Stimulated activated CD8-positive, alpha-beta memory T cell treated with anti-CD3 and anti-CD28 coated beads, Interleukin-7, amount 100 ng/mL, for 48 hours (primary cell): Measurements from ENCODE around the gene MEIOB.
"Not testable (repeated sequence)": the region's sequence is repeated elsewhere in the genome, so short reads cannot be mapped to it uniquely, and the experiment has no call there.

Experiments used
- DNase-seq, 2 donors: peaks; one replicate each; pipeline ENCODE4 v3.0.0-alpha.2; 2020; ENCODE audit warnings: low read depth in 1 of 2; ENCODE audit errors: extremely low read depth in 1 of 2

MEIOB gene

DNA sequence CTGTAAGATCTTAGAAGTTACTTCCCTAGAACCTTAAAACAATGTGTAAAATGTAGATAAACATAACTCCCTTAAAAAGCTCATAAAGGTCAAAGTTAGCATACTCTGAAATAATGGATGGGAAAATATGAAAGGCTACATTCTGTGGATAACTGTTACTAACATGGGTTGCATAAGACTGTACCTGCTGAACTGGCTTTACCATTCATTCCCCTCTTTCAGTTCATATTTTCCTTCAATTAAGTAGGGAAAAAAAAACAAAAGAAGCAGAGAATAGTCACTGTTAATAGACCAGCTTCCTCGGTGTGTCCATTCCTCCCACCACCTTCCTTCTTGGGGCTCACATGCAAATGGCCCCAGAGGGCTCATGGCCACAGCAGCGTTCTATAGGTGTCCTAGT is 7.5 kb upstream of the MEIOB start:
- DNase-seq: no peak

DNA sequence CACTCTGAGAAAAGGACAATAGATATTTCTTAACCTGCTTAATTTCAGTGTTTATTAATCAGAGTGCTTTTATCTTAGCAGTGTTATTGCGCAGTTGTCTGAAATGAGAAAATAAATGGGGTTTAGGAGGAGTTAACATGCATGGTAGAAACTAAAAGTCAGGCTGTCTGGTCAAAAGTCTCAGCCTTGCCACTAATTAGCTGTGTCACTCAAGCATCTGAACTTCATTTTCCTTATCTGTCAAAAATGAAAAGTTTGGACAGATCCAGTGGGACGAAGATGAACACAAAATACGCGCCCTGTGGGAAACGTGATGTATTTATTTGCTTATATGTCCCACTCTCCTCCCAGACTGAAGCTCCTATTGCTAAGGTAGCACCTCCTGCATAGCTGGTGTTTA is 6.3 kb upstream of the MEIOB start:
- DNase-seq: no peak

DNA sequence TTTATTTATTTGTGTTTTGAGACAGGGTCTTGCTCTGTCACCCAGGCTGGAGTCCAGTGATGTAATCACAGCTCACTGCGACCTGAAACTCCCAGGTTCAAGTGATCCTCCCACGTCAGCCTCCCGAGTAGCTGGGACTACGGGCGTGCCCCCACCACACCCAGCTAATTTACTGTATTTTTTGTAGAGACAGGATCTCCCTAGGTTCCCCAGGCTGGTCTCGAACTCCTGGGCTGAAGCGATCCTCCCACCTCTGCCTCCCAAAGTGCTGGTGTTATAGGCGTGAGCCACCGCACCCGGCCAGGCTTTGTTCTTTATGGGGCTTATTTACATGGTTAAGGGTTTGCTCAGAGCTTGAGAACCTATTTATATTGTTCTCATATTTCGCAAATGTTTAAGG is 5.8 kb upstream of the MEIOB start:
- DNase-seq: no peak

DNA sequence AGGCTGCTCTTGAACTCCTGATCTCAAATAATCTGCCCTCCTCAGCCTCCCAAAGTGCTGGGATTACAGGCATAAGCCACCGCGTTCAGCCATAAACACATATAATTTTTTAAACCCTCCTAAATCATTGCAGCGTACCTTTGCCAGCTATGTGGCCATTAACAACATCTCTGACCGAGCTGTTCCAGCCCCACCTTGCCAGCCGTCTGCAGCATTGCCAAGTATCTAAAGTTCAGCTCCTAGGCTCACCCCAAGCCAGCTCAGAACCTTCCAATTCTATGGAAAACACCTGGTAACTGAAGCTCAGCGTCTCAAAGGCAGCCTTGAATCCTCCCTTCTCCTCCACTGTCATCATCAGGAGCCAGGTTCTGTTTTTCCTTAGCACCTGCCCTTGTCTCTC is 5.1 kb upstream of the MEIOB start:
- no peak for DNase-seq

DNA sequence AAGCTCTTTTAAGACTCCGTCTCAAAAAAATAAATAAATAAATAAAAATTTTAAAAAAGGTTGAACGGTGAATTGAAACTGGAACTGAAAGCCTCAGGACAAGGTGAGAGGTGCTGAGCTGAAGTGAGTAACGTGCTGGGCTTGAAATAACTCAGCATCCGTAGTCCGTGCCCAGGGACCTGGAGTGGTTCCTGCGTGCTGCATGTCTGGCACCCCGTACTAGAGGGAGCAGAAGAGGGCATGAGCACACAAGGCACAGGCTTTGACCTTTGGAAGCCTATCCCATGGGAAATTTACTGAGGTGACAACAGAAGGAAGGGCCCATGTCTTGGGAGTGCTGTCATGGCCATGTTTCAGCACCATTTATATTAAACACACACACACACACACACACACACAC is 4.5 kb upstream of the MEIOB start:
- no peak for DNase-seq

DNA sequence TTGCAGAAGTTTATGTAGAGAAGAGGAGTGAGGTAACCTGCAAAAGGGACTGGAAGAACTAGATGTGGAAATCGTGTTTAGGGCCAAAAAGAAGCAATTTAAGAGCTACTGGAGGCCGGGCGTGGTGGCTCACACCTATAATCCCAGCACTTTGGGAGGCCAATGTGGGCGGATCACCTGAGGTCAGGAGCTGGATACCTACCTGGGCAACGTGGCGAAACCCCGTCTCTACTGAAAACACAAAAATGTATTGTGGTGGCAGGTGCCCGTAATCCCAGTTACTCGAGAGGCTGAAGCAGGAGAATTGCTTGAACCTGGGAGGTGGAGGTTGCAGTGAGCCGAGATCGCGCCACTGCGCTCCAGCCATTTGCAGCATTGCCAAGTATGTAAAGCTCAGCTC is 4.1 kb upstream of the MEIOB start:
- DNase-seq: not testable (repeated sequence)

DNA sequence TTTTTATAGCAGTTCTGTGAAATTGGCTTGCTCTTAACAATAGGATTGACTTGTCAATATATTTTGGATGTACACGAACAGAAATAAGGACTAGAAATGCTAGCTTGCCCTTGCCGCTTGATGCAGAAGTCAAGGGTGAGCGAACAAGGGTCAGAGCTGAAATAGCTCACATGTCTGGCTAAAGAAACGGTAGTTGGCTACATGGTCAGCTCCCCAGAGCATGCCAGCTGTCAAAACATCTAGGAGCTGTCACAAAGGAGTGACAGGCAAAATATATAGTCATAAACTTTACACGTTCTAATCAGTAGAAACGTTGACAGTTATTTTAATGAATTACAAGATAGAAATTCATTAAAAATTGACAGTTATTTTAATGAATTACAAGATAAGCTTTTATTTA is 2.9 kb upstream of the MEIOB start:
- no peak for DNase-seq

DNA sequence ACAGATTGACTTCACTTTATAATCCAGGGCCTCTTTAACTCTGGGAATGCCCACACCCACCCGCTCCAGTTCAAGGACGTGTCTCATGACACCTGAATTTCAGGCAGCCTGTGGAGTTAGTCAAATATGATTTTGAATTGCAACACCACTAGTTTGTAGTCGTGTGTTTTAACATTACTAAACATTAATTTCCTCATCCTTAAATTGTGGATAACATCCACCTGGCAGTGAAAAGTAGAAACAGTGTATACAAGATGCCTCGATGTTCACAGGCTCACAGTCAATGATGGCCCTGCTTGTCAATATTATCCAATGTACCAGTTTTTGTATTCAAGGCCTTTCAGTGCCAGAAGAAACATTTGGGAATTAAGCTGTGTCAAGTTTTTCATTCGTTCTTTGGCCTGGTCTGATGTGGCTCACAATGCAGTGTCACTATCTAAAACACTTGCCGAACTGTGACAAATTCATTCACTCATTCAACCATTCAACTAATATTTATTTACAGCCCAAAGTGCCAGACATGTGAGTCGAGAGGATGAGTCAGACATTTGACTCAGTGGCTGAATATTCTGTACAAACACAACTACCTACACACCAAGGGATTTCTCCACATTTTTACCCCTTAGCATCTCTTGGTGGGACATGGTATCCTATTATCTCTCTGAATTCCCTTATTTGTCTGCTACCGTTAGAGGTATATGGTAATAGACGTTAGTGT is 1.4 kb downstream of the MEIOB start:
- DNase-seq: no peak

DNA sequence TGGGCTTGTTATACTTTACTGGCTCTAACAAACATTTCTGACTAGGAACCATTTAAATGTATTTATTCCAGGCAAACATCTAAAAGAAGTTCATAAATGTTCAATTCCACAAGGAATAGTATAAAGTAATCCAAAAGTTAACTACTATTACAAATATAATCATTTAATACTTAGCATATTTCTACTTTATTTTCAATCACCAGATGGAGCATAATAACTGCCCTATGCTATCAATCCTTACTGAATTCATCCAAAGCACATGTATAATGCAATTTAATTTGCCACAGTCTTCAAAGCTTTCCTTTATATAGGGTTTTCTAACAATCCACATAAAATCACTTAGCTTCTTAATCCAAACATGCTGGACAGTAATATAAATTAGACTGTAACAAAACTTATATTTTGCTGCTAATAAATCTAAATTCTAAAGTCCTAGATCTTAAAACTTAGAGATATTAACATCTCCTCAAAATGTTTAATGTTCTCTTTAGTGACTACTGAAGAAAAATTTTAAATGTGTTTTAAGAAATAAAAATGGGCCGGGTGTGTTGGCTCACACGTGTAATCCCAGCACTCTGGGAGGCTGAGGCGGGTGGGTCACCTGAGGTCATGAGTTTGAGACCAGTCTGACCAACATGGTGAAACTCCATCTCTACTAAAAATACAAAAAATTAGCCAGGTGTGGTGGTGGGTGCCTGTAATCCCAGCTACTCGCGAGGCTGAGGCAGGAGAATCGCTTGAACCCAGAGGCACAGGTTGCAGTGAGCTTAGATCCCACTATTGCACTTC is 5.9 kb downstream of the MEIOB start:
- no peak for DNase-seq

DNA sequence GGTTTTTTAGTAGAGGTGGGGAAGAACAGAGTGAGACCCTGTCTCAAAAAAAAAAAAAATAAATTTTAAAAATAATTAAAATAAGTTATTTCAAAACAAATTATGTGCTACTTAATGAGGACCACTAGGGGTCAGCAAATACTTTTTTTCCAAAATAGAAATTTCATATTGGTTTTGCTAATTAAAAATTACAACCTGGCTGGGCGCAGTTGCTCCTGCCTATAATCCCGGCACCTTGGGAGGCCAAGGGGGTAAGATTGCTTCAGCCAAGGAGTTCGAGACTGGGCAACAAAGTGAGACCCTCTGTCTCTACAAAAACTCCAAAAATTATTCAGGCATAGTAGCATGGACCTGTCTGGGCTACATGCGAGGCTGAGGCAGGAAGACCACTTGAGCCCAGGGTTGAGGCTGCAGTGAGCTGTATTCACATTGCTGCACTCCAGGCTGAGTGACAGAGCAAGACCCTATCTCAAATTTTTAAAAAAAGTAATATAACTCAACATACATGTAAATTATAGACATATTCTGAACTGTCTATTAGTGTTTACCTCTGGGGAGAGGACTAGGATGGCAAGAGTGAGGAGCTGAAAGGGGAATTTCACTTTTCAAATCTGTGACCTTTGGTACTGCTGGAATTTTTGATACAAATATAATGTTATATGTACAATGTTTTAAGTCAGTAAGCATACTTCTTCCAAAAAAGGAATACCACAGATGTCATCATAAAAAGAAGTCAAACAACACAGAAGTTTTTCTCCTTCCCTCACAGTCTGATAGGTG is 8.1 kb downstream of the MEIOB start:
- no peak for DNase-seq

DNA sequence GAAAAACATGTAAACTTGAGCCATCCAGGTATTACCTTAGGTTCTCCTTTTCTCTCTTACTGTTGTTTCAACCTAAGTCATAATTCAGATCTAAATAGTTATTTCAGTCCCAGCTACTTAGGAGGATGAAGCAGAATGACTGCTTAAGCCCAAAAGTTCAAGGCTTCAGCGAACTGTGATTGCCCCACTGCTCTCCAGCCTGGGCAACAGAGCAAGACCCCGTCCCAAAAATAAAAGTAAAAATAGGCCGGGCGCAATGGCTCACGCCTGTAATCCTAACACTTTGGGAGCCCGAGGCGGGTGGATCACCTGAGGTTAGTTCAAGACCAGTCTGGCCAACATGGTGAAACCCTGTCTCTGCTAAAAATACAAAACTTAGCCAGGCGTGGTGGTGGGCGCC is 9.6 kb downstream of the MEIOB start:
- DNase-seq: no peak

DNA sequence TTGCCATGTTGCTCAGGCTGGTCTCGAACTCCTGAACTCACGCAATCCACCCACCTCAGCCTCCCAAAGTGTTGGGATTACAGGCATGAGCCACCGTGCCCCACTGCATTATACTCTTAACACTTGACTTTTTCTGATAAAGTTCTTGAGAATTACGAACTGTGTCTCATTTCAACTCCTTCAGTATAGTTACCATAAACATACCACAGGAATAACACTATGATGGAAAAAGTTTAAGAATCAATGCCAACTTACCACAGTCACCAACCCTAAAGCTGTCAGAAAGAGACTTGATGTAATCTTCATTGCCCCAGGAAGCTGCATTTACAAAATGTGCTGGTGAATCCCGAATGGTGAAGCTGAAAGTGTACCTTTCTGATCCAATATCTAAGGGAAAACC is 10.2 kb downstream of the MEIOB start:
- no peak for DNase-seq

DNA sequence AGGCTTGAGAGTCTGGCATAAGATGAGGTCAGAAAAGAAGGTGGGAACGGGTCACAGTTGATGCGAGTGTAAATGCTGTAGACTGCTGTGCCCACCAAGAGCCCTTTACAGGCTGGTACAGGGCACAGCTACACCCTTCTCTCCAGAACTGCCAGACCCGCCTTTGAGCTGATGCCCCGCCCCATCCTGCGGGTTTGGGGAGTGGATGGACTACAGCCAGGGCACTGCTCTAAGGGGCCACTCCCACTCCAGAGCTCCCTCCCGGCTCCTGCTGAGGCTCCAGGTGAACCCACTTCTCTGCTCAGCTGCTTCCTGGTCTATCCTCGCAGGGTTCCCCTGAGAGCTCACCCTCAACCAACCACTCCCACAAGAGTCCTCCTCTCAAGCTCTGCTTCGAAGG is 12.3 kb downstream of the MEIOB start:
- DNase-seq: no peak

DNA sequence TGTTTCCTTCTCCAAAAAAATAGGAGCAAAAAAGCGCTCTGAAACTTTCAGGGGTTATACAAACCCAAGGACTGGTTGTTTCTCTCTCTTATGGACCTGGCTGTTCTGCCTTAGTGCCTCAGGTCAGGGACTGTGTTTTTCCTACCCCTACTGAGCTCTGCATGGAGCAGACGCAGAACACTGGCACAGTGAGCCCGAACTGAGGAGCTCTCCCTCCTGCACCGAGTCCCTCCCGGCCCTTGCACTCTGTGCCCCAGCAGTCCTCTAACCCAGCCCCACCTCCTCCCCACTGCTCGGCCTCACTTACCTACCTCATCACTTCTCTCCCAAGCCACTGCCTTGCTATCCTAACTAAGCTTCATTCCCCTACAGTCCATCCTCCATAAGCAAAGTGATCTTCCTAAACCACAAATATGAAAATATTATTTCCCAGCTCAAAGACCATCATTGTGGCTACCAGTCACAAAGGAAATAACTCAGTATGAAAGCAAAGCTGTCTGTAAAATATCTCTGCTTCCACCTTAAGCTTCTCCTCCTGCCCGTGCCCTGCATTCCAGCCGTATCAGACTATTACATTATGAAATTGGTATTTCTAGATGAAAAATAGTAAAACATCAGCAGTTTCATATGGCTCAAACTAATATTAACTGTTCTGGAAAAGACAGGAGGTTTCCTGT is 13.6 kb downstream of the MEIOB start:
- no peak for DNase-seq

DNA sequence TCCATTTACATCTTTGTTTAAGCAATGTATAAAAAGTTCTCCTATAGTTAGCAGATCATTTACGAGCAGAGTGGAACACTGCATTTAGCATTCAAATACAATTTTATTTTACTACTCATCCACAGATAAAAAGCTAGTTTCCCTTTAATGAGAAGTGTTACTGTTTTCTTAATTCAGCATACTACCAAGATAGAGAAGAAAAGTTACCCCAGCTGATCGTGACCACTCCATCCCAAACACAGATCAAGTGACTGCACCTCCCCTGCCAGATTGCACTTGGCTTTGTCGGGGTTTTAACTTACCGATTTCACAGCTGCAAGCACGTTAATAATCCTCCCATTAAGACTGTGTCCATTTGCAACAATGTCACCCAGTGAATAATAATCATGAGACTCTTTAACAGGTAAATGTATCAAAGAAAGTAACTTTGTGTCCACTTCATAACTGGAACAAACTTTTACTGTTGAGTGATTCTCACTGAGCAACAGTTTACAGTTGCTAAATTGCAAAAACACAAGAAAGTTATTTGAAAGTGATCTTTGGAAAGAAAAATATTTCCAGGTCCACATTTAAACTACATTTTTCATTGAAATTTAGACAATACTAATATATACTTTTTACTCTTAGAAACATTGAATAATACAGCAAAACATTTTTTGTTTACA is 14.4 kb downstream of the MEIOB start:
- no peak for DNase-seq

DNA sequence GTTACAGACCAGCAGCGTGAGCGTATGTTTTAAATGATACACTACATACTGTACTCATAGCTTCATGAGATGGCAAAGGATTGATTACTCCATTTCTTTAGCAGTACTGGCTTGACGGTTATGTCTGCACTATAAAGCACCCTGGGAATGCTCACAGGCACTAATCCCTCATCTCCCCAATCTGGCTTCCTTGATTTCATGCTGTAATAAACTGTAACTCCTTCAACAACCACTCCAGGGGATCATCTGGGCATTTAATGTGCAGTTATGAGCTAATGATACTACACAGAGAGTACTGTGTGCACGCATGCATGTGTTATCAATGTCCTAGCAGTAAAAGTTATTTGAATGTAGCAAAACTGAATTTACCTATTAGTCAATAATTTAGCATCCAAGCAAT is 20.2 kb downstream of the MEIOB start:
- DNase-seq: no peak

DNA sequence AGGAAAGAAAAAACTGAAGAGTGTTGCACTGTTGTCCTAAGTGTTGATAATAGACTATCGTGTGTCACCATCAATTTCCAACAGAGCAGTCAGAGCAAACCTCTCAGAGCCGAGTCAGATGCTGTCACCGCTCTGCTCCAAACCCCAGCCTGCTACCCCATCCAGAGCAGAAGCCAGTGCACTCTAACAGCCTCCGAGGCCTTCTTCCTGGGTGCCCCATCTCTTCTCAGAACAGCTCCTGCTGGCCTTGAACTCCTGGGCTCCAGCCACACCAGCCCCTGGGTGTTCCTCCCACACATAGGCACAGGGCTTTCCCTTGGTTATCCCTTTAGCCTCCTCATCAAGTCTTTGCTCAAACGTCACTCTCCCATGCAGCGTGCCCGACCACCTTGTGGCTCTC is 21.0 kb downstream of the MEIOB start:
- no peak for DNase-seq

DNA sequence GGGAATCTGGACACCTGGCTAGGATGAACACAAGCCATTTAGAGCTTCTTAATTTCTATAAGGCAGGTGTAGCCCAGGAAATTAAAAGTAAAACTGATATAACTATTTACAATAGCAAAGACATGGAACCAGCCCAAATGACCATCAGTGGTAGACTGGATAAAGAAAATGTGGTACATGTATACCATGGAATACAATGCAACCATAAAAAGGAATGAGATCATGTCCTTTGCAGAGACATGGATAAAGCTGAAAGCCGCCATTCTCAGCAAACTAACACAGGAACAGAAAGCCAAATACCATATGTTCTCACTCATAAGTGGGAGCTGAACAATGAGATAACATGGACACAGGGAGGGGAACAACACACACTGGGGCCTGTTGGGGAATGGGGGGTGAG is 25.5 kb downstream of the MEIOB start:
- DNase-seq: no peak

DNA sequence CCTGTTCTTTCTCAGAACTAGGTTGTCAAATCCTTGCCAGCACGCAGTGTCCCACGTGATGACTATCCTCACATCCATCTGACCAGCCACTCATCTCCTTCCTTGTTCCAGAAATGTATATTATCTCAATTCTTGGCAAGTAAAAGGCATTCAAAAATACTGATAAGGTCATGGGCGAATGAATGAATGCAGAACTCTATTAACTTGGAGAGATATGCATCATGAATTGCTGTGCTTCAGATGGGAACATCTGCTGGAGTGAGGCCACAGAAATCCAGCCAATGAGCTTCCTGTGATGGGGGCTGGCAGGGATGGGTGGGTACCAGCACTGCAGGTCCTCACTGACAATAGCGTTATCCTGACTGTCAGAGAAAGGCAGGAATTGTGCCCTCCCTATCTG is 26.0 kb downstream of the MEIOB start:
- no peak for DNase-seq

DNA sequence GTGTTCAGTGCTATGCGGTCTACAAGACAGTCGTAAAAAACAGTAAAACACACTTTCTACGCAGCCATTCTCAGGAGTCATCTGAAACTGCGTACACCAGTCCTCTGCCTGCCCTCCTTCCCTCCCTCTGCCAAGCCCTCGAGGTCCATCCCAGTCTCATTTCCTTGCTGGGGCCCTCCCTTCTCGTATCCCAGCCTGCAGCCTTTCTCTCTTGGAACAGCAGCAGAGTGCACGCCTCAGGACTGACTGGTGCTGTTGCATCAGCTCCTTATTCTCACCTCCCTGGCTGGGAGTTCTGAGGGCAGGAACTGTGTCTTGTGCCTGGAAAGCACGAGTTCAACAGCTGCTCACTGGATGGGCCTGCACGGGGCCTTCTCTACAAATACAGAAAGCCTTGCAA is 32.4 kb downstream of the MEIOB start:
- DNase-seq: no peak

DNA sequence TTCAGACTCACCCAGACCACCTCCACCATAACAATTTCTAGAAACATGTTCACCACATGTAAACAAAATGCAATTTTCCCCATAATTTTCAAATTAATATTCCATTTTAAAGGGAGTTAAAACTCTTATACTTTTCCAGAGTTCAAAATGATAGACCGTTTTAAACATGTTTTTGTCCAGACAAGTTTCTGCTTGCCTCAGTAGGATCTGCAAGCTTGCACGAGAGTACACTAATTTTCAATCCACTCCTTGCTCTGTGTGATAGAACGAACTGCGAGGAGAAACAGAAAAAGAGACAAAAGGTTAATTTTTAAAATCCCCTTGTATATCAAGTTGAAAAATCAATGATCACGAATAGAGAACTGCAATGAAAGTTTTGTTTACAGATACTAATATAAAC is 37.9 kb downstream of the MEIOB start:
- no peak for DNase-seq
